H9 (cell line): ENCODE data around the gene TSPYL6. TPM values are rescaled to one million over a fixed set of nuclear protein-coding genes. Genes with fewer than 3 reads are reported as not detected.

ENCODE experiments used
- DNase-seq: peaks from one replicate; pipeline ENCODE4 v3.0.0-alpha.2; 2017
- H2AFZ ChIP-seq: one replicate; pipeline ENCODE4 v1.6.1; 2013; ENCODE audit warnings: mild to moderate bottlenecking, low read length, control low read depth, moderate library complexity
- H2AK5ac ChIP-seq: 2 replicates; pipeline ENCODE4 v1.6.1; 2013; ENCODE audit warnings: low read length, control low read depth, mixed read lengths; ENCODE audit not compliant: insufficient read length
- H2BK120ac ChIP-seq: one replicate; pipeline ENCODE4 v1.6.1; 2013; ENCODE audit warnings: low read depth, mild to moderate bottlenecking, low read length, control low read depth, inconsistent platforms; ENCODE audit not compliant: poor library complexity, severe bottlenecking
- H2BK12ac ChIP-seq: 2 replicates; pipeline ENCODE4 v1.6.1; 2013; ENCODE audit warnings: low read length, control low read depth, mixed read lengths, low read depth; ENCODE audit not compliant: insufficient read length
- H2BK15ac ChIP-seq: 2 replicates; pipeline ENCODE4 v1.6.1; 2013; ENCODE audit warnings: low read depth, low read length, control low read depth
- H2BK20ac ChIP-seq: one replicate; pipeline ENCODE4 v1.6.1; 2013; ENCODE audit warnings: low read depth, mild to moderate bottlenecking, low read length, control low read depth, inconsistent platforms; ENCODE audit not compliant: poor library complexity, severe bottlenecking
- H2BK5ac ChIP-seq: 2 replicates; pipeline ENCODE4 v1.6.1; 2013; ENCODE audit warnings: low read length, control low read depth, mixed read lengths; ENCODE audit not compliant: insufficient read length
- H3K14ac ChIP-seq: 2 replicates; pipeline ENCODE4 v1.6.1; 2013; ENCODE audit warnings: low read length, control low read depth; ENCODE audit not compliant: insufficient read depth
- H3K18ac ChIP-seq: 2 replicates; pipeline ENCODE4 v1.6.1; 2013; ENCODE audit warnings: low read depth, mild to moderate bottlenecking, mixed read lengths, low read length, control low read depth; ENCODE audit not compliant: insufficient read length
- H3K23ac ChIP-seq: 2 replicates; pipeline ENCODE4 v1.6.1; 2013; ENCODE audit warnings: low read length, control low read depth, mixed read lengths, low read depth; ENCODE audit not compliant: insufficient read length
- H3K23me2 ChIP-seq: 2 replicates; pipeline ENCODE4 v1.6.1; 2013; ENCODE audit warnings: low read depth, mild to moderate bottlenecking, mixed read lengths, low read length, control low read depth; ENCODE audit not compliant: insufficient read length, poor library complexity, severe bottlenecking
- H3K27ac ChIP-seq: 2 replicates; pipeline ENCODE4 v1.5.1; 2013; ENCODE audit warnings: low read length, control low read depth, mixed read lengths, low read depth; ENCODE audit not compliant: insufficient read length
- H3K27me3 ChIP-seq: 2 replicates; pipeline ENCODE4 v1.6.1; 2013; ENCODE audit warnings: low read length, control low read depth, inconsistent platforms; ENCODE audit not compliant: insufficient read depth
- H3K4ac ChIP-seq: 2 replicates; pipeline ENCODE4 v1.6.1; 2013; ENCODE audit warnings: low read depth, mild to moderate bottlenecking, control low read depth, inconsistent platforms, low read length, moderate library complexity
- H3K4me1 ChIP-seq: 2 replicates; pipeline ENCODE4 v1.6.1; 2013; ENCODE audit warnings: low read length, control low read depth, inconsistent platforms; ENCODE audit not compliant: insufficient read depth
- H3K4me2 ChIP-seq: 2 replicates; pipeline ENCODE4 v1.6.1; 2013; ENCODE audit warnings: low read length, control low read depth, mixed read lengths; ENCODE audit not compliant: insufficient read length, insufficient read depth
- H3K56ac ChIP-seq: 2 replicates; pipeline ENCODE4 v1.6.1; 2013; ENCODE audit warnings: low read depth, mild to moderate bottlenecking, mixed read lengths, low read length, control low read depth; ENCODE audit not compliant: insufficient read length
- H3K79me1 ChIP-seq: 2 replicates; pipeline ENCODE4 v1.6.1; 2013; ENCODE audit warnings: low read depth, mild to moderate bottlenecking, moderate library complexity, low read length, control low read depth, inconsistent platforms; ENCODE audit not compliant: insufficient read depth, poor library complexity, severe bottlenecking
- H3K79me2 ChIP-seq: 2 replicates; pipeline ENCODE4 v1.6.1; 2013; ENCODE audit warnings: low read length, control low read depth, inconsistent platforms; ENCODE audit not compliant: insufficient read depth
- H3K9ac ChIP-seq: 2 replicates; pipeline ENCODE4 v1.6.1; 2013; ENCODE audit warnings: low read length, control low read depth, mixed read lengths; ENCODE audit not compliant: insufficient read length; ENCODE audit errors: extremely low read depth
- H3K9me3 ChIP-seq: one replicate; pipeline ENCODE4 v1.6.1; 2013; ENCODE audit warnings: low read depth, low read length, inconsistent platforms; ENCODE audit not compliant: control insufficient read depth
- H3T11ph ChIP-seq: one replicate; pipeline ENCODE4 v1.6.1; 2013; ENCODE audit warnings: mild to moderate bottlenecking, low read length, control low read depth, inconsistent platforms
- H4K20me1 ChIP-seq: one replicate; pipeline ENCODE4 v1.6.1; 2013; ENCODE audit not compliant: control insufficient read depth, insufficient read length, insufficient read depth
- H4K5ac ChIP-seq: 2 replicates; pipeline ENCODE4 v1.6.1; 2013; ENCODE audit warnings: low read depth, mild to moderate bottlenecking, mixed read lengths, low read length, control low read depth; ENCODE audit not compliant: insufficient read length
- H4K8ac ChIP-seq: replicated peaks from 2 replicates; pipeline ENCODE4 v1.6.1; 2013; ENCODE audit warnings: low read length, control low read depth, mixed read lengths, low read depth; ENCODE audit not compliant: insufficient read length
- H4K91ac ChIP-seq: 2 replicates; pipeline ENCODE4 v1.6.1; 2013; ENCODE audit warnings: low read depth, mild to moderate bottlenecking, moderate library complexity, mixed read lengths, low read length, control low read depth; ENCODE audit not compliant: insufficient read length
- H3K27ac Mint-ChIP-seq, 3 experiments: 2 replicates in 2 of 3; 3 replicates in 1 of 3; pipeline ENCODE4 v1.8.0; 2020 to 2021; ENCODE audit warnings: mixed read lengths in 3 of 3, mild to moderate bottlenecking in 1 of 3, moderate library complexity in 1 of 3
- H3K27me3 Mint-ChIP-seq: 2 replicates; pipeline ENCODE4 v1.8.0; 2021; ENCODE audit warnings: low read depth, mild to moderate bottlenecking, moderate library complexity, mixed read lengths
- H3K36me3 Mint-ChIP-seq, 3 experiments: 2 replicates in 2 of 3; 3 replicates in 1 of 3; pipeline ENCODE4 v1.8.0; 2020 to 2021; ENCODE audit warnings: low read depth in 3 of 3, mixed read lengths in 3 of 3; ENCODE audit not compliant: insufficient read depth in 1 of 3
- H3K4me1 Mint-ChIP-seq, 2 experiments: 2 replicates each; pipeline ENCODE4 v1.8.0; 2020; ENCODE audit warnings: mixed read lengths in 2 of 2
- H3K4me3 Mint-ChIP-seq, 2 experiments: 2 replicates in 1 of 2; 3 replicates in 1 of 2; pipeline ENCODE4 v1.8.0; 2020 to 2021; ENCODE audit warnings: mild to moderate bottlenecking in 2 of 2, mixed read lengths in 2 of 2, moderate library complexity in 1 of 2
- H3K9me3 Mint-ChIP-seq, 2 experiments: 2 replicates in 1 of 2; 3 replicates in 1 of 2; pipeline ENCODE4 v1.8.0; 2020; ENCODE audit warnings: mild to moderate bottlenecking in 2 of 2, mixed read lengths in 2 of 2, moderate library complexity in 1 of 2
- WGBS: extraction: QIAGEN DNeasy Blood & Tissue Kit; methylation state at CpG from one replicate; pipeline ENCODE4 v1.1.7; 2013; ENCODE audit warnings: missing lambda C conversion rate, low lambda C conversion rate, mixed read lengths; ENCODE audit not compliant: insufficient read length; ENCODE audit errors: extremely low coverage; 5-methylcytosine and 5-hydroxymethylcytosine counted together
- total RNA-seq: library from RNA; stranded (reverse); gene quantifications from 2 replicates; pipeline ENCODE4 v1.2.1, GENCODE V29; 2021
- TF ChIP-seq, protein P1 (sequence below): fragments of 200-600 bp; sonication (generic); conservative IDR thresholded peaks from 3 replicates; pipeline ENCODE4 v1.8.0; 2021; ENCODE audit warnings: antibody characterized with exemption, mild to moderate bottlenecking

The TSPYL6 gene
- total RNA-seq, 1 experiment from 2014 or later = not detected

DNA sequence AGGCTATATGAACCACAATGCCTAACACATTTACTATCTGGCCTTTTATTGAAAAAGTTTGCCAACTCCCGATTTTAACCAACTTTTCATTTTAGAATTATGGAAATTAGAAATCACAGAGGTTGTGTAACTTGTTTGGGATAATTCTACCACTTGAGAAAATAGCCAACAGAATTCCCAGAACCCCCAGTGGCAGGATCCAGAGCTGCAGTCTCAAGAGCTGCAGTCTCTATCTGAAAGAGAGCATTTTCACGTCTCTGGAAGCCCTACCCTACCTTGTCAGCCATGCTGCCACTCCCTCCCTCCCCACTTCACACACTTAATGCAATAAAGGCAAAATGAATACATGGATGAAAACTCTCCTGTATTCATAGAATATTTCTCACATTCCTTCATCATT is 23.4 kb upstream of the TSPYL6 start:
- Histone ChIP-seq H4K91ac (no peak overlapping the region), H3K23ac (no peak overlapping the region), H4K8ac (no peak overlapping the region), H3K4me2 (no peak overlapping the region), H3K79me2 (no peaks in the 10 kb centered on the region), H2BK15ac (no peak overlapping the region), H2BK5ac (no peak overlapping the region), H2AFZ (no peak overlapping the region), H3K27me3 (no peaks in the 10 kb centered on the region), H4K20me1 (no peaks in the 10 kb centered on the region), H3K4ac (no peak overlapping the region), H3K56ac (no peak overlapping the region), H3K23me2 (no peaks in the 10 kb centered on the region), H3K14ac (no peak overlapping the region), H2BK12ac (no peak overlapping the region), H3T11ph (no peak overlapping the region), H2BK120ac (no peak overlapping the region), H4K5ac (no peak overlapping the region), H3K4me1 (no peaks in the 10 kb centered on the region), H3K18ac (no peak overlapping the region), H3K79me1 (no peaks in the 10 kb centered on the region), H3K27ac (no peak overlapping the region), H3K9ac (no peak overlapping the region), H2AK5ac (no peak overlapping the region), H2BK20ac (no peak overlapping the region), H3K9me3 (no peaks in the 10 kb centered on the region)
- no peak for DNase-seq
- no peaks in the 10 kb centered on the region for H3K9me3 Mint-ChIP-seq
- TF ChIP-seq, protein P1, sequence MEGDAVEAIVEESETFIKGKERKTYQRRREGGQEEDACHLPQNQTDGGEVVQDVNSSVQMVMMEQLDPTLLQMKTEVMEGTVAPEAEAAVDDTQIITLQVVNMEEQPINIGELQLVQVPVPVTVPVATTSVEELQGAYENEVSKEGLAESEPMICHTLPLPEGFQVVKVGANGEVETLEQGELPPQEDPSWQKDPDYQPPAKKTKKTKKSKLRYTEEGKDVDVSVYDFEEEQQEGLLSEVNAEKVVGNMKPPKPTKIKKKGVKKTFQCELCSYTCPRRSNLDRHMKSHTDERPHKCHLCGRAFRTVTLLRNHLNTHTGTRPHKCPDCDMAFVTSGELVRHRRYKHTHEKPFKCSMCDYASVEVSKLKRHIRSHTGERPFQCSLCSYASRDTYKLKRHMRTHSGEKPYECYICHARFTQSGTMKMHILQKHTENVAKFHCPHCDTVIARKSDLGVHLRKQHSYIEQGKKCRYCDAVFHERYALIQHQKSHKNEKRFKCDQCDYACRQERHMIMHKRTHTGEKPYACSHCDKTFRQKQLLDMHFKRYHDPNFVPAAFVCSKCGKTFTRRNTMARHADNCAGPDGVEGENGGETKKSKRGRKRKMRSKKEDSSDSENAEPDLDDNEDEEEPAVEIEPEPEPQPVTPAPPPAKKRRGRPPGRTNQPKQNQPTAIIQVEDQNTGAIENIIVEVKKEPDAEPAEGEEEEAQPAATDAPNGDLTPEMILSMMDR = peak; percentile 49
- WGBS = no CpG with 5 or more reads among the region's 2 CpGs
- H3K27ac Mint-ChIP-seq = no peak overlapping the region
- H3K27me3 Mint-ChIP-seq = peaks cover 2% of the 10 kb centered on the region; the same call in 1 of the 2 replicates
- no peaks in the 10 kb centered on the region for H3K4me1 Mint-ChIP-seq
- H3K4me3 Mint-ChIP-seq = no peak overlapping the region
- no peaks in the 10 kb centered on the region for H3K36me3 Mint-ChIP-seq
